Measurements from ENCODE around the gene NKAIN4.
"Not testable (repeated sequence)": the region's sequence is repeated elsewhere in the genome, so short reads cannot be mapped to it uniquely, and the experiment has no call there.

NKAIN4 gene

DNA sequence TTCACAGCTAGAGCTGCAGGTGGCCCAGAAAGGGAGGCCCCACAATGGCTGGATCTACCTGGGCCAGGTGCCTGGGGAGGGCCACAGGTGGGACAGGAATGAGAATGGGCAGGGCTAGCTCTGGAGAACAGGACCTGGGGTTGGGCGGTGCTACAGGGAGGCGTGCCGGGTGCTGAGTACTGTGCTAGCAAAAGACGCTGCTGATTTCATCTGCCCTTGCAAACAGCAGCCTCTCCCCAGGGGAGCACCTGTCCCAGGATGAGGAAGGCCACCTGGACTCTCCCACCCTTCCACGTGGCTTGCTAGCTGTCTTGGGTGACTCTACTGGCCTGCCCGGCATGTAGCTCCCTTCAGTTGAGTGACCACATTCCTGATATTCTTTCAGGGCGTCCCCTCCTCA, 31.7 kb downstream of the NKAIN4 start:
- TF ChIP-seq ZNF274 (IDR thresholded peaks at IDR 0.05; ENCODE audit: low read depth, low read length) = no peak
- no peak overlapping the region for H3K4me3 ChIP-seq (ENCODE audit: low read length)

DNA sequence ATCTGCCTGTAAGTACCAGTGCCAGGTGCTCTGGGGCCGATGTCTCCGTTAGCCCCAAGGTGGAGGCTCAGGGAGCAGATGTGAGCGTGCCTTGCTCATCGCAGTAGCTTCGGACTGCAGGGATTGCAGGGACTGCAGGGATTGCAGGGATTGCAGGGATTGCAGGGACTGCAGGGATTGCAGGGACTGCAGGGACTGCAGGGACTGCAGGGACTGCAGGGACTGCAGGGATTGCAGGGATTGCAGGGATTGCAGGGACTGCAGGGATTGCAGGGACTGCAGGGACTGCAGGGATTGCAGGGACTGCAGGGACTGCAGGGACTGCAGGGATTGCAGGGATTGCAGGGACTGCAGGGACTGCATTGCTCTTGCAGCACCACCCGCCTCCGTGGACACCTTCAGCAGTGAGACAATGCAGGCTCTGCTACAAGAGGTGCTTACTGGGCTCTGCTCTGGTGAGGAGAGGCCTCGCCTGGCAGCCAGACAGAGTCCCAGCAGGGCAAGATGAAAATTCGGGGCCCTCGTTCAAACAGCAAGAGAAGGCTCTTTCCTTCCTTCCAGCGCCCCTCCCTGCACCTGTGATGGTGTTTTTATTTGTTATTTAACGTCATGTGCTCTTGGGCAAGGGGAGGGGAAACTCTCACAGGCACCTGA, 32.7 kb downstream of the NKAIN4 start:
- H3K4me3 ChIP-seq (ENCODE audit: low read length) = not testable (repeated sequence)

DNA sequence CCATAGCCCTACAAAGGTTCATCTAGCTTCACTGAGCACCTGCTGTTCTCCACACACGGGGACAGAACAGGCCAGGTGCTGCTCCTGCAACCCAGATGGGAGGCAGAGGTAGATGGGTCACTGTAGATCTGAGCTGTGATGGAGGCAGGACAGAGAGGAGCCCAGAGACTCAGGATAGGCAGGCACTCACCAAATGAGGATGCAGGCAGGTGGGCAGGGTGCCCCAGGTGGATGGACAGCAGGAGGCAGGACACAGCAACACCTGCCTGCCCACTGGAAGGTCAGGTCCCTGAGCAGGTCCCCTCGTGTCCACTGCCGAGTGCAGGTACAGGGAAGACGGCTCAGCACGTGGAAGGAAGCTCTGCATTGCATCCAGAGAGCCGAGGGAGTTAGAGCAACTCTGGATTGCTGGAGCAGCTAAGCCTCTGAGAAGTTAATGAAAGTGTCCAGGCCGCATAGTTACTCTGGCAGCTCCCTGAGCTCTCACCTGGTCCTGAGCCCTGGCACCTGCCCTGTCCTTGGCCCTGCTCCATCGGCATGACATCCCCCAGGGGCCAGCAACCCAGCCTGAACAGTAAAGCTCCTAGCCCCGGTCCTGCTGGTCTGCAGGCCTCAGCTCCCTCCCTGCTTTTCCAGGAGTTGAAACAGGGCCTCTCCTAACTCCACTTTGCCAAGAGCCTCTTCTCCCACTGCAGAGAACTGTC, 33.4 kb downstream of the NKAIN4 start:
- TF ChIP-seq ZNF274 (IDR thresholded peaks at IDR 0.05; ENCODE audit: low read depth, low read length) = no peak
- H3K4me3 ChIP-seq (ENCODE audit: low read length) = no peak overlapping the region

DNA sequence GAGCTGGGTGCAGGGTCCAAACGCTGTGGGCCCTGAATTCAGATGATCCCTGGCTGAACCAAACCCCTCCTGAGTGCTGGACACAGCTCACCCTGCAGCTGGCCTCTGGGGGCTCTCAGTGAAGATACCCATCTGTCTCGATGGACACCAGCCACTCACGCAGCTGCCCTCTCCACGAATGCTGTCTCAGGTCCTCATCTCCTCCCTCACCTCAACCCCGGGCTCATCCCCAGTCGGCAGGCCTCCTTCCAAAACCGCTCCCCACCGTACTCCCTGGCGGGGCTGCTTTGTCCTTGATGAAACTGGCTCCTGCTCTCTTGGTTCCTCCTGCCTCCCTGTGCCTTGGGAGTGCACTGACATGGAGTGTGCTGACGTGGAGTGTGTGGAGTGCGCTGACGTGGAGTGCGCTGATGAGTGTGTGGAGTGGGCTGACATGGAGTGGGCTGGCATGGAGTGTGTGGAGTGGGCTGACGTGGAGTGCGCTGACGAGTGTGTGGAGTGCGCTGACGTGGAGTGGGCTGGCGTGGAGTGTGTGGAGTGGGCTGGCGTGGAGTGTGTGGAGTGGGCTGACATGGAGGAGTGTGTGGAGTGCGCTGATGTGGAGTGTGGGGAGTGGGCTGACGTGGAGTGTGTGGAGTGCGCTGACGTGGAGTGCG, 34.3 kb downstream of the NKAIN4 start:
- TF ChIP-seq ZNF274 (IDR thresholded peaks at IDR 0.05; ENCODE audit: low read depth, low read length) = no peak
- H3K4me3 ChIP-seq (ENCODE audit: low read length) = no peak overlapping the region

DNA sequence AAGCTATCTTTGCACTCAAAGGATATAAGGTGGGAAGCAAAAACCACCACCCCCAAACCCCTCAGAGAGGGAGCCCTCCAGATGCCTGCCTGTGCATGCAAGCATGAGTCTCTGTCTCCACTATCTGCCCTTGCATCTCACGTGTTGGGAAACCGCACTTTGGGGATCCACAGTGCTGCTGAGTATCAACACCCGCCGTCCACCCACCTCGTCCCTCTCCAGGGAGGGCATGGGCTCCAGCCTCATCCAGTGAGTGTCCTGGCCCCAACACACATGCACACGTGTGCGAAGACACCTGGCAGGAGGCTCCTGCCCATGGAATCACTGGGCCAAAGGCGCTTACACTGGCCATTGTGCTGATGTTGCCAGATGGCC, 34.8 kb downstream of the NKAIN4 start:
- no peak for TF ChIP-seq ZNF274 (IDR thresholded peaks at IDR 0.05; ENCODE audit: low read depth, low read length)
- no peak overlapping the region for H3K4me3 ChIP-seq (ENCODE audit: low read length)

DNA sequence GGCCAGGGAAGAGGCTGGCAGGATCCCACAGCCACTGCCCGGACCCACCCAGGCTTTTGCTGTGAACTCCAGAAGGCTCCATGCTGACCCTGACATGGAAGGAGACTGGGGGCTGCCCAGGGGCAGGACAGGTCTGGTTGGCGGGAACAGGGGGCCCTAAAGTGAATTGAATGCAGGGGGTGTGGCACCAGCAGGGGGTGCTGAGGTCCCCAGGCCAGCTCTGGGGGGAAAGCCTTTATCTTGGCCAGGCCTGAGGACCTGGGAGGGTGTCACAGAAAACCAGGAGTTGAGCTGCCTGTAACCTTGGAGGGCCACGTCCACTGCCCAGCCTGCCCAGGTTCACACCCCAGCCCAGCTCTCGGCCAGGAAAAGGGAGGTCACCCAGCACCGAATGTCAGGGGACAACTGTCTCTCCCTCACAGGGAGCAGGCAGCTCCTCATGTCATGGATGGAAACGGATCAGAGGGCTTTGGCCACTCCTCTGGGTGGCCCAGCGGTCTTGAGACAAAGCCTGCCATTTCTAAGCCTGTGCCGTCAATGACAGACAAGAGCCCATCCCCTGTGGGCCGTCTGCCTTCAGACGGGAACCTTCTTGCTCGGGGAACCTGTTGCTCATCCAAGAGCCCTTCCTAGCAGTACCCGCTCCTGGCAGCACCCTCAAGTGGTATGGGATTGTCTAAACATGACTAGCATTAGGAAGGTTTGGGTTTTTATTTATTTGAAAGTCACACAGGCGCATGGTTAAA, 35.4 kb downstream of the NKAIN4 start:
- no peak overlapping the region for H3K4me3 ChIP-seq (ENCODE audit: low read length)
- no peak for TF ChIP-seq ZNF274 (IDR thresholded peaks at IDR 0.05; ENCODE audit: low read depth, low read length)

DNA sequence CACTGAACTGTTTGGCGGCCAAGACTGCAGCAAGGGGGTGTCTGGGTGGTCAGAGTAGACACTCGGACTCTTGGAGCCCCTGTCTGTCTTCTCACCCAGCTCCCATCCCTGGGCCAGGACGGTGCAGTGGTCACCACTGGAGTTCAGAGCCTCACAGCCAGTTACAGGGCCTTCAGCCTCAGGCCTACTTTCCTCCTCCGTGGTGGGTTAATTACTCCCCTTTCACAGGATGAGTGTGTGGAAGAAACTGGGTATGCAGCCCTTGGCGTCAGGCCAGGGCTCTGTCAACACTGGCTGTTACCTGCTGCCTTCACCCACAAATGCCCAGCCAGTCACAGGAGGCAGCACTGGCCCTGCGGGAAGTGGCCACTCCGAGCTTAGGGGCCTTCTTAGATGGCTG, 36.6 kb downstream of the NKAIN4 start:
- TF ChIP-seq ZNF274 (IDR thresholded peaks at IDR 0.05; ENCODE audit: low read depth, low read length) = no peak
- H3K4me3 ChIP-seq (ENCODE audit: low read length) = no peak overlapping the region

DNA sequence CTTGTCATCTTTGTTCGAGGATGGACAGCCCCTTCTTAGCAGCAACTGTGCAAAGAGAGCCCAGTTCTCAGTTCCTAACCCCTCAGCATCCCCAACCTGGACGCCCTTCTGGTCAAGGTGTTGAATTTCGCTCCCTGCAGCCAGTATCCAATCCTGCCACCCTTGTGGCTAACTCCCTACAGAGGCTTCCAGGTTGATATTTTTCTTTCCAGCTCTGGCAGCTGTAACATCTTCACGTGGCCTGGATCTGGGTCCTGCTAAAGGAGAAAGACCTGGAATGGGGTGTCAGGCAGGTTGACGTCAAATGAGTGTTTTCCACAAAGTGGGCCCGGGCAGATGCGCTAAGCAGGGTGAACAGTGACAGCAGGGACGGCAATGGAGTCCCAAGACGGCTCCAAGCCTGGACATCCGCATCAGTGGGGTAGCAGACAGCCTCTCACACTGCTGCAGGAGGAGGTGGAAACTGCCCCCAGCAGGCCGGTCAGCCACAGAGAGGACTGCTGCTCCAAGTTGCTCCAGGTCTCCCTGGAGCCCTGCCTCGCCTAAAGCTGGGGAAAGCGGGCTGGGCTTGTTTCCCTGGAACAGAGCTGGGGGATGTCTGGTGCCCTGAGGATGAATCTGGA, 37.3 kb downstream of the NKAIN4 start:
- H3K4me3 ChIP-seq (ENCODE audit: low read length) = peak overlapping the region; percentile 53; the same call in 1 of the 2 replicates
- TF ChIP-seq ZNF274 (IDR thresholded peaks at IDR 0.05; ENCODE audit: low read depth, low read length) = no peak

DNA sequence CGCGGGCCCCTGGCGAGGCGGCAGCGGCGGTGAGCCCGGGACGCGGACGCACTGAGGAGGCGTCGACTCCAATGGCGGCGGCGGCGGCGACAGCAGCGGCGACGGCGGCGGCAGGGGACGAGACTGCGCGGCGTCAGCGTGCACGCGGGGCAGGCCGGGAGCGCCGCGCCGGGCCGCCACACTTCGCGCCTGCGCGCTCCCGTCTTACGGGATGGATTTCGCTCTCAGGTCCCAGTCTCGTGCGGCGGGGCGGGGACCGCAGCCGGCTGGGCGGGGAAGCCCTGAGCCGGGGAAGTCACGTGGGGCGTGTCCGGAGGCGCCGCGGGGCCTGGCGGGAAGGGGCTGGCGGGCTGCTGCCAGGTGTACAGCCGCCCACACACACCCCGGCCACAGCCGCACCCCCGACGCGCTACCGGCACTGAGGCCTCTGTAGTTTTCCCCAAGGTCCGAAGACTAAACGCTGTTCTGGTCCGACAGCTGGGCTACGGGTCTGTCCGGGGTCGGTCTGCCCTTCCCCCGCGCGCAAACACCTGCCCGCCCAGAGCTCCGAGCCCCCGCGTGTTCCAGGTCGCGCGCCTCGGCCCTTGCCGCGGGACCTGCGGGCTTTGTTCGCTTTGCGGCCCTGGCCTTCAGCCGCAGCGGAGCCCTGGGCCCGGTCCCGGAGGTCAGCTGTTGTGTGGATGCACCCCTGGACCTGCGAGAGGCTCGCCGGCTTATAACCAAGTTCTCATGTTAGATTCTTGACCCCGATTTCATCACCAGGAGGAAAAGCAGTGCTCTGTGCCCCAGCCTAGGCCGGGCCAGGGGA, 38.0 kb downstream of the NKAIN4 start, which contains the start of gene YTHDF1:
TSS of gene YTHDF1 (minus strand) at position 91 of the 808 bp plus-strand sequence. CDS start 239 bp downstream, outside the sequence.
- peak within 1 kb of the TSS; percentile 96 for H3K4me3 ChIP-seq (ENCODE audit: low read length)
- TF ChIP-seq ZNF274 (IDR thresholded peaks at IDR 0.05; ENCODE audit: low read depth, low read length) = no peak

DNA sequence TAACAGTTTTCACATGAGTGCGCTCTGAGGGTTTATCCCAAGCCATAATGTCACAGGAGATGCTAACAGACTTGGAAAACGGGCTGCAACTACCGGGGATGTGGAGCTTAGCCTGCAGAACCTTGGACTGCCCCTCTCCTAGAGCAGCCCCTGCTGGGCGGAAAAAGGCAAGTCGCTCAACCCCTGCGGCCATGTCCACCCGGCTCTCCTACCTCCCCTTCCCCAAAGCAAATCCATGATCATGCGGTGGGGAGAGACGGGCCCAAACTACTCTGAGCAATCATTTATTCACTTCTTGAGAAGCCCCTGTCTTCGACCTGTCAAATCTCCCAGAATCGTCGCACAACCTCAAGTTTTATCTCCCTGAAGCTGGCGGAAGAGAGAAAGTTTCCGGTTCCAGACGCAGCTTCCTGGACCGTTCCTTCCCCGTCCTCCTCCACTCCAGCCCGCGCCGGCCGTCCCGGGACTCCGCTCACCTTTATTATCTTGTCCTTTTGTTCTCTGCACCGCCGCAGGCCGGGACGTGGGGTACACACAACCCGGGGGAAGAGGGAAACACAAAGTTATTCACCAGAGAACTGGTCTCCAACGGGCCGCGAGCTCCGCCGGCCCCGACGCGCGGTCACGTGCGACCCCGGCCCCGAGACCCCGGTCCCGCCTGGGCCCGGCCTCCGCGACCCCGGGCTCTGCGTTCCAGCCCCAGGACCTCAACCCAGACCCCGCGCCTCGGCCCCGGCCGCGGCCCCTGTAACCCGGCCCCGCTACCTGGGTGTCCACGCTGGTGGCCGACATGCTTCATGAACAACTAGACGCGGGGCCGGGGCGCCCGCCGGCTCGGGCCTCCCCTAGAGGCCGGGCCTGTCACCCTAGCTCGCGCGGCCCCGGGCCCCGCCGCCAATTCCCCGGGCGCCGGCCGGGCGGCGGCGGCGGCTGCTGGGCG, 38.9 kb downstream of the NKAIN4 start:
- TF ChIP-seq ZNF274 (IDR thresholded peaks at IDR 0.05; ENCODE audit: low read depth, low read length) = no peak
- H3K4me3 ChIP-seq (ENCODE audit: low read length) = peak overlapping the region; percentile 96

DNA sequence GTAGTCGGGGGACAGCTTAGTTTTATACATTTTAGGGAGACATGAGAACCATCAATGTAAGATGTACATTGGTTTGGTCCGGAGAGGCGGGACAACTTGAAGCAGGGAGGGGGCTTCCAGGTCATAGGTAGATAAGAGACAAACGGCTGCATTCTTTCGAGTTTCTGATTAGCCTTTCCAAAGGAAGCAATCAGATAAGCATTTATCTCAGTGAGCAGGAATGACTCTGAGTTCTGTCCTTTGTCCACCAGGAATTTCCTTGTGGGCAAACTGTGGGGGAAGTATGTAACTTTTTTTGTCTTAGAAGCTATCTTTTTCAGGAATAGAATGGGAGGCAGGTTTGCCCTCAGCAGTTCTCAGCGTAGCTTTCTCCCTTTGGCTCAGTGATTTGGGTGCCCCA, 39.7 kb downstream of the NKAIN4 start:
- peak overlapping the region; percentile 96; the same call in 1 of the 2 replicates for H3K4me3 ChIP-seq (ENCODE audit: low read length)
- TF ChIP-seq ZNF274 (IDR thresholded peaks at IDR 0.05; ENCODE audit: low read depth, low read length) = no peak

DNA sequence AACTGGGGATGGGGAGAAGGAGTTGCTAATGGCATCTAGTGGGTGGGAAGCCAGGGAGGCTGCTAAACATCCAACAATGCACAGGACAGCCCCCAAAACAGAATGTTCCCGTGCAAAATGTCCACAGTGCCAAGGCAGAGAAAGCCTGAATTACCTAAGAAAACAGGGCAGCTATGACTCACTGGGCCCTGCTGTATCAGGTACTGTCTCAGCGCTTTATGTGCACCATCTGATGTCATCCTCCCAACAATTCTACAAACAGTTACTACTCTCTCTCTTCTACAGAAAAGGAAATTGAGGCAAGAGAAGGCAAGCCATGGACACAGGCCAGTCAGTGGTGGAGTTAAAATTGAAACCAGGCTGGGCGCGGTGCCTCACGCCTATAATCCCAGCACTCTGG, 41.5 kb downstream of the NKAIN4 start:
- H3K4me3 ChIP-seq (ENCODE audit: low read length) = no peak overlapping the region
- TF ChIP-seq ZNF274 (IDR thresholded peaks at IDR 0.05; ENCODE audit: low read depth, low read length) = no peak

Measured in GM08714 (cell line).